Fibroblast of skin of right quadriceps (primary cell): ENCODE data around the gene STRIP1.

Source experiments
- DNase-seq: peaks from one replicate; pipeline ENCODE4 v3.0.0-alpha.2; 2013

The STRIP1 gene

DNA sequence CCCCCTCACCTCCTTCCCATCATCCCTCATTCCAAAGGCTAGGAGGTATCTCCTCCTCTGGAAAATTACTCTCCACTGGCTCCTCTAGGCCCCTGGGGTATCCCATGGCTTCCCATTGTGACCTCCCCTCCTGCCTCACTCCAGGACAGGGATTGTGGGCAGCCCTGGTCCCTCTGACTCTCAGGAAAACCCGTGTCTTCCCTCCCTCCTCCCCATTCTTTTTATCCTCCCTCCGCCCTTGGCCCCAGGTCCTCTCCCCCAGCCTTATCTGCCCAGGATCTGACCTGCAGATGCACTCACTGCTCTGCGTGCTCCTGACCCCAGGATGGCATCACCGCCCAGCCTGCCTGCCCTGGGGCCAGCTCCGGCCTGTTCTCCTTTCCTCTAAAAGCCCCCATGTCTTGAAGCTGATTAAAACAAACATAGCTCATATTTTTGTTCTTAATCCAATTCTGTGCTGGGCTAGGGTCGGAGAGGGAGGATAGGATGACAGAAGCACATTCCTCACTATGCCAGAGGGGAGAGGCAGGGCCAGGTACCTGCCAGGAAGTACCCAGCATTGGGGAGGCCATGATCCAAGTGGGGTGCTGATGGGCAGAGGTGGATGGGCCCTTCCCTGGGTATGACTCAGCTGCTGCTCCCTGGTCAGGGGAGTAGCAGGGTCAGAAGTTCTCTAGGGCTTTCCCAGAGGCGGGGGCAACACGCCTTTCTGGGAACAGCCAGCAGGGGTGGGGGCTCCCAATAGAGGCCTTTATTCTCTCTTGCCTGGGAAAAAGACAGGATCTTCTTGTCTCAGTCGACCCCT lies 64.0 kb downstream of the STRIP1 start:
- no peak for DNase-seq

DNA sequence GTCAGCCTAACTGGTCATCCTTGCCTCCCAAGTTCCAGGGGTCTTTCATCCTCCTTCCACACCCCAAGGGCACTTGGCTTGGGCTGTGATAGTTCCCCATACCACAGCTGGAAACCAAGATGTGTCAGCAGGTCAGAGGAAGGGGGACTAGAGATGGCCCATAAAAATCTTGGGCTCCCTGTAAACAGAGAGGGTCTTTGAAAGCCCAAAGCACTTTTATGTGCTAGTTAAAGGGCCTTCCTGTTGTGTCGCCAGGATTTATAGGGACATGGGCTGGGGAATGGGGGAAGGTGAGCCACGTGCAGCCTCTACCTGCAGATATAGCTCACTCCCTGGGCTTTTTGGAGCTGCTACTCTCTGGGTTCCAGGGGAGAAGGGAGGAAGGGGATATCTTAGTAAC lies 65.9 kb downstream of the STRIP1 start:
- DNase-seq = no peak

DNA sequence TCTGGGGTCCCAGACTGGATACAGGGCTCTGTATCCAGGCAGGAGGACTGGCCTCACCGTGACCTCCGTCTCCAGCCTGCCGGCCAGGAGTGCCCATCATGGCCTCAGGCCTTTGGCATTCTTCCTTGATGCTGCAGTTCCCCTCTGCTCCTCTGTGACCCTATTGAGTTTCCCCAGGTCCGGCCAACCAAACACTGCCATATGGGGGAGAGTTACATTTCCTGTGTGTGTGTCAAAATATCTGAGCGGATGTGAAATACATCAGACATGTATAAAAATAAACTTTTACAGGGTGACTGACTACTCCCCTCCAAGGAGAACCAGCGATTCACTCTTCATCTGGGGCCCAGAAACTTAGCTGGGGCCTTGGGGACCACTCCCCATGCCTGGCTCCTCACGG lies 67.7 kb downstream of the STRIP1 start:
- peak; percentile 19 for DNase-seq
